ENCODE results near the gene MPND. TPM values are rescaled to one million over a fixed set of nuclear protein-coding genes. Genes with fewer than 3 reads are reported as not detected.

MPND gene
- total RNA-seq, 6 donors from 2014 or later: 7.7 to 37.1 (median 15.6) TPM

- DNase-seq: no peak
- H3K9me3 ChIP-seq: no peaks in the 10 kb centered on the region
- peaks cover 0 to 14% (median 3%) of the 10 kb centered on the region in 4 donors for H3K27me3 ChIP-seq
- H3K4me3 ChIP-seq: peak overlapping the region in 2 of 4 donors; percentile 22 to 38
- H3K27ac ChIP-seq: no peak overlapping the region
- ATAC-seq (ENCODE audit: low FRiP score in 2 of 2): no peak
- peaks cover 0 to 6% (median 5%) of the 10 kb centered on the region in 4 donors for H3K4me1 ChIP-seq
- TF ChIP-seq POLR2AphosphoS5 (IDR thresholded peaks at IDR 0.05) (no peak), EP300 (IDR thresholded peaks at IDR 0.05) (no peak), POLR2A (IDR thresholded peaks at IDR 0.05) (no peak), CTCF (IDR thresholded peaks at IDR 0.05) (no peak)
- no peaks in the 10 kb centered on the region for H3K36me3 ChIP-seq
- 55 to 69% methylated on average over 13 to 18 of the region's 18 CpGs for WGBS, 2 donors
Measured at GRCh38 chr19:4303819-4304537, 39.4 kb upstream of the MPND start.

- WGBS, 2 donors: 1 to 33% methylated on average over 1 to 37 of the region's 63 CpGs
- no peaks in the 10 kb centered on the region for H3K36me3 ChIP-seq
- DNase-seq: peak in 1 of 2 donors; percentile 89
- no peak within 1 kb of the TSS for H3K27ac ChIP-seq
- peak in 1 of 2 donors; percentile 48 for ATAC-seq (ENCODE audit: low FRiP score in 2 of 2)
- TF ChIP-seq POLR2AphosphoS5 (IDR thresholded peaks at IDR 0.05): no peak
- TF ChIP-seq CTCF (IDR thresholded peaks at IDR 0.05): no peak
- TF ChIP-seq POLR2A (IDR thresholded peaks at IDR 0.05): no peak
- TF ChIP-seq EP300 (IDR thresholded peaks at IDR 0.05): no peak
- H3K4me1 ChIP-seq: peaks cover 0 to 6% (median 5%) of the 10 kb centered on the region in 4 donors
- H3K4me3 ChIP-seq: peak within 1 kb of the TSS in 3 of 4 donors; percentile 22 to 38 (median 26)
- peaks cover 0 to 14% (median 3%) of the 10 kb centered on the region in 4 donors for H3K27me3 ChIP-seq
- no peaks in the 10 kb centered on the region for H3K9me3 ChIP-seq
Measured at GRCh38 chr19:4304538-4305256, 38.7 kb upstream of the MPND start, which contains the start of gene FSD1. FSD1 (plus strand) TSS chr19:4304598; CDS start chr19:4304747, 149 bp downstream.

- Histone ChIP-seq H3K27me3 (peaks cover 0 to 14% (median 3%) of the 10 kb centered on the region in 4 donors), H3K4me1 (peaks cover 0 to 6% (median 5%) of the 10 kb centered on the region in 4 donors), H3K4me3 (no peak overlapping the region), H3K27ac (no peak overlapping the region), H3K9me3 (no peaks in the 10 kb centered on the region), H3K36me3 (no peaks in the 10 kb centered on the region)
- DNase-seq (no peak), ATAC-seq (ENCODE audit: low FRiP score in 2 of 2) (no peak)
- no peak for TF ChIP-seq EP300 (IDR thresholded peaks at IDR 0.05)
- no peak for TF ChIP-seq POLR2A (IDR thresholded peaks at IDR 0.05)
- no peak for TF ChIP-seq POLR2AphosphoS5 (IDR thresholded peaks at IDR 0.05)
- TF ChIP-seq CTCF (IDR thresholded peaks at IDR 0.05): no peak
- WGBS, 2 donors: 79 to 94% methylated on average over 4 to 7 of the region's 7 CpGs
Measured at GRCh38 chr19:4305257-4305612, 38.1 kb upstream of the MPND start.

GRCh38 chr19:4305659-4306058, 37.7 kb upstream of the MPND start:
- TF ChIP-seq POLR2A (IDR thresholded peaks at IDR 0.05) (no peak), POLR2AphosphoS5 (IDR thresholded peaks at IDR 0.05) (no peak), EP300 (IDR thresholded peaks at IDR 0.05) (no peak), CTCF (IDR thresholded peaks at IDR 0.05) (no peak)
- 86 to 87% methylated on average over 16 of the region's 16 CpGs for WGBS, 2 donors
- Histone ChIP-seq H3K4me3 (no peak overlapping the region), H3K27me3 (peaks cover 0 to 14% (median 3%) of the 10 kb centered on the region in 4 donors), H3K27ac (no peak overlapping the region), H3K4me1 (peaks cover 0 to 6% (median 5%) of the 10 kb centered on the region in 4 donors), H3K36me3 (no peaks in the 10 kb centered on the region), H3K9me3 (no peaks in the 10 kb centered on the region)
- ATAC-seq (ENCODE audit: low FRiP score in 2 of 2) (no peak), DNase-seq (no peak)
